ENCODE measurements around the gene ARL6IP1.
A peak's percentile ranks its signal among the peaks of the same experiment; 100 is the strongest.
"Not testable (repeated sequence)": the region's sequence is repeated elsewhere in the genome, so short reads cannot be mapped to it uniquely, and the experiment has no call there.

The ARL6IP1 gene

GRCh38 chr16:18759598-18760520 lies 41.5 kb downstream of the ARL6IP1 start:
- DNase-seq (ENCODE audit: low spot score) = not testable (repeated sequence)
- peak; percentile 29 for TF ChIP-seq CTCF (IDR thresholded peaks at IDR 0.05; ENCODE audit: extremely low read depth, missing control alignments)

- DNase-seq (ENCODE audit: low spot score) = not testable (repeated sequence)
These were observed 43.2 kb downstream of the ARL6IP1 start for GRCh38 chr16:18757960-18758660.

- DNase-seq (ENCODE audit: low spot score) = not testable (repeated sequence)
These were observed 44.7 kb downstream of the ARL6IP1 start for GRCh38 chr16:18756639-18757038.

- not testable (repeated sequence) for DNase-seq (ENCODE audit: low spot score)
These were observed 58.5 kb downstream of the ARL6IP1 start for GRCh38 chr16:18742870-18743269.
